IMR-90 (cell line): ENCODE results near the gene POU6F1. TPM values are rescaled to one million over a fixed set of nuclear protein-coding genes. Genes with fewer than 3 reads are reported as not detected.

Experiments used
- ATAC-seq: fragments of 200-7000 bp; cut with Tn5 transposase; 2 replicates; pipeline ENCODE4 v1.9.1; 2020; ENCODE audit warnings: low read depth, mild to moderate bottlenecking, moderate library complexity
- BruUV-seq: library from RNA; stranded (reverse); fragments of 400-500 nt; replicated peaks from 2 replicates; lab custom pipeline; 2021; lab: Mats Ljungman, UMichigan
- CTCF ChIA-PET: fragments of 300-600 bp; formaldehyde crosslinking; extraction: SDS; loops from one replicate; lab custom pipeline; 2021; ENCODE audit warnings: antibody characterized with exemption; lab: Yijun Ruan, JAX
- POLR2A ChIA-PET: fragments of 300-600 bp; sonication (Branson Sonifier 250); formaldehyde crosslinking; loops from one replicate; lab custom pipeline; 2022; ENCODE audit warnings: antibody characterized with exemption; ENCODE audit not compliant: unreplicated experiment; lab: Charles Lee
- DNase-seq: peaks from one replicate; pipeline ENCODE4 v3.0.0; 2013
- H2AFZ ChIP-seq: replicated peaks from 2 replicates; pipeline ENCODE3; 2013; ENCODE audit warnings: low read length, mild to moderate bottlenecking; ENCODE audit not compliant: poor library complexity
- H2AK5ac ChIP-seq: 2 replicates; pipeline ENCODE4 v1.6.1; 2013; ENCODE audit warnings: low read depth, low read length, inconsistent platforms
- H2AK9ac ChIP-seq: replicated peaks from 2 replicates; pipeline ENCODE3; 2013; ENCODE audit warnings: mild to moderate bottlenecking, low read depth, low read length, moderate library complexity; ENCODE audit not compliant: poor library complexity
- H2BK120ac ChIP-seq: 2 replicates; pipeline ENCODE4 v1.6.1; 2013; ENCODE audit warnings: low read depth, low read length, inconsistent platforms
- H2BK15ac ChIP-seq: 3 replicates; pipeline ENCODE4 v1.6.1; 2013; ENCODE audit warnings: low read depth, low read length, inconsistent platforms
- H2BK20ac ChIP-seq: 2 replicates; pipeline ENCODE4 v1.6.1; 2013; ENCODE audit warnings: low read depth, mild to moderate bottlenecking, inconsistent platforms, low read length, moderate library complexity
- H2BK5ac ChIP-seq: 2 replicates; pipeline ENCODE4 v1.6.1; 2013; ENCODE audit warnings: mild to moderate bottlenecking, low read depth, low read length, inconsistent platforms; ENCODE audit not compliant: poor library complexity, severe bottlenecking
- H3K14ac ChIP-seq: replicated peaks from 2 replicates; pipeline ENCODE4 v1.6.1; 2013; ENCODE audit warnings: low read depth, low read length, inconsistent platforms
- H3K18ac ChIP-seq: 2 replicates; pipeline ENCODE4 v1.6.1; 2013; ENCODE audit warnings: low read depth, low read length, control low read depth
- H3K23ac ChIP-seq: 2 replicates; pipeline ENCODE4 v1.6.1; 2013; ENCODE audit warnings: low read depth, low read length, inconsistent platforms
- H3K27ac ChIP-seq: 2 replicates; pipeline ENCODE4 v1.5.1; 2013; ENCODE audit warnings: mild to moderate bottlenecking, control low read depth, low read length; ENCODE audit not compliant: insufficient read depth
- H3K27me3 ChIP-seq: 2 replicates; pipeline ENCODE4 v1.6.1; 2013; ENCODE audit warnings: low read length; ENCODE audit not compliant: control insufficient read depth, insufficient read depth
- H3K36me3 ChIP-seq: 2 replicates; pipeline ENCODE4 v1.6.1; 2013; ENCODE audit warnings: low read length, mixed read lengths; ENCODE audit not compliant: control insufficient read depth, insufficient read depth
- H3K4ac ChIP-seq: 2 replicates; pipeline ENCODE4 v1.6.1; 2013; ENCODE audit warnings: low read depth, low read length, inconsistent platforms
- H3K4me1 ChIP-seq: 2 replicates; pipeline ENCODE4 v1.6.1; 2013; ENCODE audit warnings: low read length, mixed read lengths; ENCODE audit not compliant: control insufficient read depth, insufficient read depth
- H3K4me2 ChIP-seq: 2 replicates; pipeline ENCODE4 v1.6.1; 2013; ENCODE audit warnings: low read depth, mild to moderate bottlenecking, control low read depth, low read length, moderate library complexity
- H3K4me3 ChIP-seq: 2 replicates; pipeline ENCODE4 v1.5.1; 2013; ENCODE audit warnings: low read depth, mild to moderate bottlenecking, control low read depth, low read length, moderate library complexity; ENCODE audit not compliant: insufficient read depth
- H3K56ac ChIP-seq: 2 replicates; pipeline ENCODE4 v1.6.1; 2013; ENCODE audit warnings: low read length, inconsistent platforms; ENCODE audit not compliant: insufficient read depth; ENCODE audit errors: extremely low read depth
- H3K79me1 ChIP-seq, 2 experiments: 2 replicates each; pipeline ENCODE4 v1.6.1; 2013; ENCODE audit warnings: low read length in 2 of 2, inconsistent platforms in 1 of 2, low read depth in 1 of 2
- H3K9ac ChIP-seq: 2 replicates; pipeline ENCODE4 v1.6.1; 2013; ENCODE audit warnings: low read depth, low read length, control low read depth
- H3K9me1 ChIP-seq: 2 replicates; pipeline ENCODE4 v1.6.1; 2013; ENCODE audit warnings: low read length, inconsistent platforms; ENCODE audit not compliant: insufficient read depth
- H3K9me3 ChIP-seq: 2 replicates; pipeline ENCODE4 v1.6.1; 2013; ENCODE audit warnings: low read length; ENCODE audit not compliant: control insufficient read depth, insufficient read depth
- H4K20me1 ChIP-seq: 2 replicates; pipeline ENCODE4 v1.6.1; 2013; ENCODE audit warnings: low read length, inconsistent platforms; ENCODE audit not compliant: insufficient read depth
- H4K5ac ChIP-seq: 2 replicates; pipeline ENCODE4 v1.6.1; 2013; ENCODE audit warnings: mild to moderate bottlenecking, low read depth, low read length, control low read depth
- H4K8ac ChIP-seq, 2 experiments: 2 replicates each; pipeline ENCODE4 v1.6.1; 2013; ENCODE audit warnings: low read depth in 2 of 2, low read length in 2 of 2, control low read depth in 1 of 2, inconsistent platforms in 1 of 2
- H4K91ac ChIP-seq: 2 replicates; pipeline ENCODE4 v1.6.1; 2013; ENCODE audit warnings: low read depth, low read length, inconsistent platforms; ENCODE audit not compliant: insufficient read depth
- CHD1 ChIP-seq: IDR thresholded peaks from 2 replicates; pipeline ENCODE4 v1.6.1; 2012; ENCODE audit warnings: low read depth, low read length, improper control_type of control experiment
- CTCF ChIP-seq: conservative IDR thresholded peaks from 2 replicates; pipeline ENCODE4 v1.5.1; 2012; ENCODE audit warnings: mild to moderate bottlenecking, low read depth, low read length, improper control_type of control experiment
- ELK1 ChIP-seq: fragments of 150-350 bp; IDR thresholded peaks from 2 replicates; pipeline ENCODE4 v1.6.1; 2016; ENCODE audit warnings: low read depth, mild to moderate bottlenecking, low read length, moderate library complexity, borderline replicate concordance
- POLR2A ChIP-seq: IDR thresholded peaks from 2 replicates; pipeline ENCODE4 v1.6.1; 2012; ENCODE audit warnings: mild to moderate bottlenecking, low read depth, low read length
- RCOR1 ChIP-seq: IDR thresholded peaks from 2 replicates; pipeline ENCODE4 v1.6.1; 2012; ENCODE audit warnings: mild to moderate bottlenecking, low read length, improper control_type of control experiment; ENCODE audit not compliant: insufficient replicate concordance
- SMC3 ChIP-seq: fragments of 150-350 bp; IDR thresholded peaks from 2 replicates; pipeline ENCODE4 v1.6.1; 2016; ENCODE audit warnings: low read depth, mild to moderate bottlenecking, antibody characterized with exemption, low read length, moderate library complexity
- WGBS, 2 experiments: methylation state at CpG; one replicate each; pipeline versions ENCODE4 v1.1.5 to v1.1.7; 2013; ENCODE audit warnings: missing lambda C conversion rate in 2 of 2; ENCODE audit not compliant: insufficient read length in 1 of 2; ENCODE audit errors: extremely low coverage in 2 of 2; 5-methylcytosine and 5-hydroxymethylcytosine counted together
- dilution Hi-C: fragments of 300-500 bp; cut with HindIII; formaldehyde crosslinking; loops from one replicate; pipeline ENCODE4 v1.14.3; 2018; ENCODE audit warnings: low sequenced_read_pairs; ENCODE audit not compliant: unreplicated experiment
- in situ Hi-C: fragments of 300-500 bp; cut with MboI; formaldehyde crosslinking; loops from 3 replicates; pipeline ENCODE4 v1.14.3; 2019; ENCODE audit warnings: low sequenced_read_pairs, inconsistent platforms, mixed read lengths
- intact Hi-C: fragments of 100-400 bp; cut with micrococcal nuclease; formaldehyde crosslinking; loops from 2 replicates; pipeline ENCODE4 v1.10.0; 2022
- polyA plus RNA-seq, 3 experiments: library from polyadenylated mRNA; depleted of rRNA; stranded (reverse); fragments of >200 nt; gene quantifications; 2 replicates each; pipeline ENCODE4 v1.2.3, GENCODE V29; 2012; ENCODE audit warnings: low replicate concordance in 1 of 3
- total RNA-seq: library from RNA; depleted of rRNA; stranded (reverse); fragments of >200 nt; gene quantifications from 2 replicates; pipeline ENCODE4 v1.2.3, GENCODE V29; 2012

POU6F1 gene
- total and polyA plus RNA-seq, 2 of the 4 experiments (the other 2 are of a cell fraction): 0.90 to 3.6 TPM

DNA sequence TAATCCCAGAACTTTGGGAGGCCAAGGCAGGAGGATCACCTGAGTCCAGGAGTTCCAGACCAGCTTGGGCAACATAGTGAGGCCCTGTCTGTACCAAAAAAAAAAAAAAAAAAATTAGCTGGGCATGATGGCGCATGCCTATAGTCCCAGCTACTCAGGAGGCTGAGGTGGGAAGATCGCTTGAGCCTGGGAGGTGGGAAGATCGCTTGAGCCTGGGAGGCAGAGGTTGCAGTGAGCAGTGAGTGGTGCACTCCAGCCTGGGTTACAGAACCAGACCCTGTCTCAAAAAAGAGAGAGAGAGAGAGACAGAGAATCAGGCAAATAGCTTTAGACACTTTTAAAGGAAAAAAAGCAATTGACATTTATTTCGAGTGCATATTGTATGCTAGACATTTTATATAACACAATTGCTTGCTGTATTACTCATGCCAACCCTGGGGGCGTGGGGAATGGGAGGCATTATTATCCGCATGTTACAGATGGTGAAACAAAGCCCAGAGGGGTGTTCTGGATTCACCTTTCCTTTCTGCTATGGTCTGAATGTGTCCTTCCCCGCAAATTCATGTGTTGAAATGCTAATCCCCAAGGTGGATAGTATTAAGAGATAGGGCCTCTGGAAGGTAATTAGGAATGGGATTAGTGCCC, 9.7 kb downstream of the POU6F1 start:
- TF ChIP-seq POLR2A (no peak), SMC3 (no peak), RCOR1 (no peak), CHD1 (no peak), ELK1 (no peak), CTCF (no peak)
- 50% methylated on average over 1 of the region's 7 CpGs; no CpG with 5 or more reads in 1 of the 2 experiments for WGBS, 2 experiments

More for the DNA sequence above, 9.7 kb downstream of the POU6F1 start:
- Histone ChIP-seq H3K9me3 (peaks cover 4% of the 10 kb centered on the region; the same call in 1 of the 2 replicates), H2AK5ac (no peak overlapping the region), H3K9me1 (peaks cover 7% of the 10 kb centered on the region), H3K14ac (no peak overlapping the region), H3K23ac (no peak overlapping the region), H3K27me3 (no peaks in the 10 kb centered on the region), H3K4ac (no peak overlapping the region), H2BK15ac (no peak overlapping the region), H3K4me2 (no peak overlapping the region), H3K9ac (no peak overlapping the region), H4K5ac (no peak overlapping the region), H3K79me1 (peaks cover 0 to 7% of the 10 kb centered on the region in 2 experiments; a peak in 1 of 4 replicates), H2AK9ac (no peak overlapping the region), H2BK5ac (no peak overlapping the region), H4K20me1 (no peaks in the 10 kb centered on the region), H4K8ac (no peak overlapping the region), H2AFZ (no peak overlapping the region), H4K91ac (no peak overlapping the region), H3K27ac (no peak overlapping the region), H3K18ac (no peak overlapping the region), H2BK120ac (no peak overlapping the region), H3K4me1 (no peaks in the 10 kb centered on the region; the same call in 1 of the 2 replicates), H3K36me3 (peaks cover 13% of the 10 kb centered on the region), H2BK20ac (no peak overlapping the region), H3K4me3 (no peak overlapping the region), H3K56ac (no peak overlapping the region)
- DNase-seq (no peak), ATAC-seq (no peak)
- in situ Hi-C loops (no loop called here), dilution Hi-C loops (no loop called here), intact Hi-C loops (no loop called here)
- BruUV-seq: no TSS peak
- ChIA-PET CTCF (interaction anchor here (0.6 kb wide), 1 partner anchor 22 kb away, joined by 6 read pairs; no protein-coding TSS in a partner anchor), POLR2A (interaction anchor here (0.6 kb wide), 2 partner anchors 10 to 454 kb away, joined by 3 read pairs; no protein-coding TSS in a partner anchor)
